Testis (tissue), 2 donors: ENCODE measurements around the gene TGFBR2.

Experiments
- POLR2A ChIP-seq: fragments of 450-650 bp; IDR thresholded peaks from one replicate; pipeline ENCODE4 v1.6.1; 2017; ENCODE audit warnings: antibody characterized with exemption, mild to moderate bottlenecking, moderate library complexity
- TF ChIP-seq, protein P1 (sequence below), 3 experiments: fragments of 450-650 bp in 2 of 3; fragments of 200-600 bp in 1 of 3; sonication (generic) in 1 of 3; IDR thresholded peaks; one replicate each; pipeline ENCODE4 v1.5.1; 2016 to 2019; ENCODE audit warnings: antibody characterized with exemption in 3 of 3, mild to moderate bottlenecking in 2 of 3, moderate library complexity in 1 of 3

DNA sequence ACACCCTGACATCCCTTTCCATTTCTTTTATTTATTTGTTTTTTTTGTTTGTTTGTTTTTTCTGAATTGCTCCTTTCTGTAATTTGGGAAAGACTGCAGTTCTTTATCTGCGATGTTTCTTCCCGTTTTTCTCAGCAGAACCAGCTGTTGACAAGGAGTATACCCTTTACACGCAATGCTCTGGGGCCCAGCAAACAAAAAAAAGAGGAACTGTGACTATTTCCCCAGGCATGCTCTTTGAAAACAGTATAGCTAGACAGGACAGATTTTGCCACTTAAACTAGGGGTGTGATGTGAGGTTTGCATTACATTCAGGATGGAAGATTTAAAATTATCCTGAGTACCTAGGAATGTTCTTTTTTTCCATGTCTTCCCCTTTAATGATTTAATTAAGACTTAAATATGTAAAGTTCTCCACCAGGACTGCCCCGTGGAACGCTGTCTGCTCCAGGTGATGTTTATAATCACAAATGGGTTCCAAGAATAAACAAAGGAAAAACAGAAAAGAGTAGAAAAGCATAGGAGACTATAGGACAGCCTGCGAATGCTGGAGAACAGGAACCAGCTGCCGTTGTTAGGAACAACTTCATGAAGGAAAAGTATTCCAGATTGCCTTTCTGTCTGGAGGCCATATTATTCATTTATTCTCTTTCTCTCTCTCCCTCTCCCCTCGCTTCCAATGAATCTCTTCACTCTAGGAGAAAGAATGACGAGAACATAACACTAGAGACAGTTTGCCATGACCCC lies 43.3 kb downstream of the TGFBR2 start:
- TF ChIP-seq, protein P1, sequence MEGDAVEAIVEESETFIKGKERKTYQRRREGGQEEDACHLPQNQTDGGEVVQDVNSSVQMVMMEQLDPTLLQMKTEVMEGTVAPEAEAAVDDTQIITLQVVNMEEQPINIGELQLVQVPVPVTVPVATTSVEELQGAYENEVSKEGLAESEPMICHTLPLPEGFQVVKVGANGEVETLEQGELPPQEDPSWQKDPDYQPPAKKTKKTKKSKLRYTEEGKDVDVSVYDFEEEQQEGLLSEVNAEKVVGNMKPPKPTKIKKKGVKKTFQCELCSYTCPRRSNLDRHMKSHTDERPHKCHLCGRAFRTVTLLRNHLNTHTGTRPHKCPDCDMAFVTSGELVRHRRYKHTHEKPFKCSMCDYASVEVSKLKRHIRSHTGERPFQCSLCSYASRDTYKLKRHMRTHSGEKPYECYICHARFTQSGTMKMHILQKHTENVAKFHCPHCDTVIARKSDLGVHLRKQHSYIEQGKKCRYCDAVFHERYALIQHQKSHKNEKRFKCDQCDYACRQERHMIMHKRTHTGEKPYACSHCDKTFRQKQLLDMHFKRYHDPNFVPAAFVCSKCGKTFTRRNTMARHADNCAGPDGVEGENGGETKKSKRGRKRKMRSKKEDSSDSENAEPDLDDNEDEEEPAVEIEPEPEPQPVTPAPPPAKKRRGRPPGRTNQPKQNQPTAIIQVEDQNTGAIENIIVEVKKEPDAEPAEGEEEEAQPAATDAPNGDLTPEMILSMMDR (IDR thresholded peaks at IDR 0.05): no peak
- no peak for TF ChIP-seq POLR2A
